ENCODE measurements around the gene RBBP8.

- no peak for TF ChIP-seq CTCF (IDR thresholded peaks at IDR 0.05)
- no peak for TF ChIP-seq POLR2A (IDR thresholded peaks at IDR 0.05)
- no peak for TF ChIP-seq POLR2AphosphoS5 (IDR thresholded peaks at IDR 0.05)
Observed at GRCh38 chr18:22981274-22982133, 48.4 kb downstream of the RBBP8 start.

Measured in upper lobe of left lung (tissue), 4 donors.